Stimulated activated CD4-positive, alpha-beta T cell treated with anti-CD3 and anti-CD28 coated beads, Interleukin-1b, Interleukin-23, amount 100 ng/mL, for 24 hours (primary cell): ENCODE data around the gene SEPHS2.
A peak's percentile ranks its signal among the peaks of the same experiment; 100 is the strongest.
"Not testable (repeated sequence)": the region's sequence is repeated elsewhere in the genome, so short reads cannot be mapped to it uniquely, and the experiment has no call there.

ENCODE experiments used
- DNase-seq, 4 experiments: peaks; one replicate each; pipeline ENCODE4 v3.0.0-alpha.2; 2020; ENCODE audit warnings: low read depth in 4 of 4, low spot score in 1 of 4

Gene SEPHS2

DNA sequence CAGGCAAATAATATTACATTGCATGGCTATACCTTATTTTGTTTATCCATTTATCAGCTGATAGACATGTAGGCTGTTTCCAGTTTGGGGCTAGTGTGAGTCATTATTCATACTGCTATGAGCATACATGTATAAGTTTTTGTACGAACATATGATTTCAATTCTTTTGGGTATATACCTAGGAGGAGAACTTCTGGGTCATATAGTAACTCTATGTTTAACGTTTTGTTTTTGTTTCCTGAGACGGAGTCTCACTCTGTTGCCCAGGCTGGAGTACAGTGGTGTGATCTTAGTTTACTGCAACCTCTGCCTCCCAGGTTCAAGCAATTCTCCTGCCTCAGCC is 24.5 kb upstream of the SEPHS2 start:
- no peak for DNase-seq

GRCh38 chr16:30464078-30464477 is 18.4 kb upstream of the SEPHS2 start:
- DNase-seq: no peak

- not testable (repeated sequence) for DNase-seq
Observed at GRCh38 chr16:30461426-30461825, 15.8 kb upstream of the SEPHS2 start.

GRCh38 chr16:30459456-30459855 is 13.8 kb upstream of the SEPHS2 start:
- DNase-seq: no peak

DNA sequence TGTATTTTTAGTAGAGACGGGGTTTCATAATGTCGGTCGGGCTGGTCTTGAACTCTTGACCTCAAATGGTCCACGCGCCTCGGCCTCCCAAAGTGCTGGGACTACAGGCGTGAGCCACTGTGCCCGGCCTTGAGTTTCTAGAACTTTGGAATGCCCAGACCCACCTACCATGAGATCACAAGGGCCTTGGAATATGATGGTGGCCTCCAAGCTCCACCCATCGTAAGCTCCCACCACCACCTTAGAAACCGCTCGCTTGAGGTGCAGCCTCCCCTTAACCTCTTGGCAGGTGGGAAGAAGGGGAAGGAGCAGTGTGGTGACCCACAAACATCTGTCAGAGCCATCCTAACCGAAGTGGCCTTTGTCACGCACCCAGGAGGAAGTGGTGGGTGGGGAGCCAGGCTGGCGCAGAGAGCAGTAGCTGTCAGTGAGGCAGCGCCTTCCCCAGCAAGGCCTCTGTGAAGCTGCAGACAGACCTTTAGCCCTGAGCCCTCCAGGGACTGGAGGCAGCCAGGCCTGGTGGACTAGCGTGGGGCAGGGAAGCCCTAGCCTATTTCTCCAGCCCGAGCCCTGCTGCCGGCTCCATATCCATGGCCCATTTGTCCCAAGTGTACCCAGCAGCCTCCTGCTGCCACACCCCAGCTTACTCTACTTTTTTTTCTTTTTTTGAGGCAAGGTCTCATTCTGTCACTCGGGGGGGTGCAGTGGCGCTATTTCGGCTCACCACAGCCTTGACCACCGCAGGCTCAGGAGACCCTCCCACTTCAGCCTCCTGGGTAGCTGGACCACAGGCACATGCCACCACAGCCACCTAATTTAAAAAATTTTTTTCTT is 13.1 kb upstream of the SEPHS2 start:
- DNase-seq: peak; percentile 53 to 85 (median 72)

GRCh38 chr16:30457743-30458560 is 12.3 kb upstream of the SEPHS2 start:
- no peak for DNase-seq

DNA sequence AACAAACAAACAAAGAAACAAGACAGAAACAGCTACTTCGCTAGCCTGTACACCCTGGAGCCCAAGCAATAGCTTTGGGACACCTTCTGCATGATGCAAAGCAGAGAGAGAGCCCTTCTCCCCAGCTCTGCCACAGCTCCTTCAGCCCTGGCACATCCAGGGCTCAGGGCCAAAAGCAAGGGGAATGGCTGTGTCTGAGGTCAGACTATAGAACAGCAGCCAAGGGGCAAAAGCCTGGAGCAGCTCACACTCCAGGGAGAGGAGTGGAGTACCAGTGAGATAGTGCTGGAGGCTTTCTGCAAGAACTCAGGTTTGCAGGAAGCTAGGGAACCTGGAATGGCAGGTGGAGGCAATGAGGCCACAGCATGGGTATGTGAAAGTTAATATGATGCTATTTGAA is 11.6 kb upstream of the SEPHS2 start:
- no peak for DNase-seq

DNA sequence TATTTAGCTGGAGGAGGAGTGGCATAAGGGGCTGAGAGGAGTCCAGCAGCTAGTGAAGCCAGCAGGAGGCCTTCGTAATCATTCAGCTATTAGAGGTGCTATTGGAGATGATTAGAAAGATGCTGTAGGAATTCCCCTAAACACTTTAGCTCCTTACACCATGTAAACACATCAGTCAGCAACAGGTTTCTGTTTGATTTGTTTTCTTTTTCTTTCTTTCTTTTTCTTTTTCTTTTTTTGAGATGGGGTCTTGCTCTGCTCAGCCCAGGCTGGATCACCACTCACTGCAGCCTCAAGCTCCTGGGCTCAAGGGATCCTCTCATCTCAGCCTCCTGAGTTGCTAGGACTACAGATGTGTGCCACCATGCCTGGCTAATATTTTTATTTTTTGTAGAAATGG is 10.6 kb upstream of the SEPHS2 start:
- no peak for DNase-seq

GRCh38 chr16:30452709-30453580 is 7.3 kb upstream of the SEPHS2 start:
- not testable (repeated sequence) for DNase-seq

DNA sequence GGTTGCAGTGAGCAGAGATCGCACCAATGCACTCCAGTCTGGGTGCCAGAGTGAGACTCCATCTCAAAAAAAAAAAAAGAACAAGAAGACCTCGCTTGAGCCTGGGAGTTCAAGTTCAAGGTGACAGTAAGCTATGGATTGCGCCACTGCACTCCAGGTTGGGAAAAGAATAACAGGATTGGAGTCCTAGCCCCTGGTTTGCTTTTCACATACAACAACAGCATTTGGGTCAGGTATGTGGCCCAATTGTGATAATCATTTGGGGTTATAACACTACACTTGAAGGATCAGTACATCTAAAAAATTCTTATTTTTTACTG is 3.4 kb upstream of the SEPHS2 start:
- DNase-seq: no peak

- no peak for DNase-seq
Observed at GRCh38 chr16:30447512-30448226, 2.0 kb upstream of the SEPHS2 start.

DNA sequence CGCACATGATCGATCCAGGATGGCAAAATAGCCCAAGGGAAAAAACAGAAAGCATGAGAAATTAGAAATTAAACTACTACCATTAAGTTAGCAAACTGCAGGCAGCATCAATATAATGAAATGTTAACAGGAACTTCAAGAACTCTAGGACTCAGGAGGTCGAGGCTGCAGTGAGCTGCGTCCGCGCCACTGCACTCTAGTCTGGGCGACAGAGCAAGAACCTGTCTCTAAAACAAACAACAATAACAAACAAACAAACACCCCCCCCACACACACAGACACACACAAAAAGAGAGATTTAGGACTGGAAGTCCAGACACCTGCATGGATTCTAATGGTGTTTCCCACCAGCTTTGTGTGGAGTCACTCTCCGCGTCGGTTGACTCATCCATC is 525 bp upstream of the SEPHS2 start:
- DNase-seq: no peak

DNA sequence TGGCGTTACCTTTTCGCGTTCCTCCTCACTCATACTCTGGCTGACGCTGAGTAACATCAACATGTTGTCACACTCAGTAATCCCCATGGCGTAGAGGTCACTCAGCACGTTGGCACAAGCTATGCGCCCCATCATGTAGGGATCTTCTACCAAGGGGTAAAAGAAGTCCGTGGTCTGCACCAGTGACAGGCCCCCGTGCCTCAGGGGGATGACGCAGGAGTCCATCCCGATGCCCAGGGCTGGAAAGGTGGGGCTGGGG is 596 bp downstream of the SEPHS2 start:
- DNase-seq: no peak

- DNase-seq: no peak
Observed at GRCh38 chr16:30444231-30445148, 1.2 kb downstream of the SEPHS2 start.

DNA sequence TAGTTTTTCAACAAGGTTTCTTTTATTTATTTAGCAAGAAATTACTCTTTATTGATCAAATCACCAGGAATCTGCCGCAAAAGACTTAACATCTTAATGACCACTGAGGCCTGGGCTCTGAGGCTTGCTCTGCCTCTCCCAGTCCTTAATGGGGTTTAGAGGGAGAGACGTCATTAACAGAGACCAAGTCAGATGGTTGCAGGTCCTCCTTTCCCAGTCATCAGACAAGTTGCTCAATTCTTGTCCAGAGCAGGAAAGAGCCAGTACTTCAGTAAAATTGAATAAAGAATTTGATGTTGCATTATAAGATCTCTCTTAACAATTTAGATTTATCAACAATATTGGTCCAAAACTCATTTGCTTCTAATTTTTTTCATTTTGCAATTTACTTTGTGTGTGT is 2.0 kb downstream of the SEPHS2 start:
- no peak for DNase-seq

GRCh38 chr16:30439720-30440348 is 5.8 kb downstream of the SEPHS2 start:
- DNase-seq: no peak

GRCh38 chr16:30438835-30439234 is 6.8 kb downstream of the SEPHS2 start:
- DNase-seq: no peak

DNA sequence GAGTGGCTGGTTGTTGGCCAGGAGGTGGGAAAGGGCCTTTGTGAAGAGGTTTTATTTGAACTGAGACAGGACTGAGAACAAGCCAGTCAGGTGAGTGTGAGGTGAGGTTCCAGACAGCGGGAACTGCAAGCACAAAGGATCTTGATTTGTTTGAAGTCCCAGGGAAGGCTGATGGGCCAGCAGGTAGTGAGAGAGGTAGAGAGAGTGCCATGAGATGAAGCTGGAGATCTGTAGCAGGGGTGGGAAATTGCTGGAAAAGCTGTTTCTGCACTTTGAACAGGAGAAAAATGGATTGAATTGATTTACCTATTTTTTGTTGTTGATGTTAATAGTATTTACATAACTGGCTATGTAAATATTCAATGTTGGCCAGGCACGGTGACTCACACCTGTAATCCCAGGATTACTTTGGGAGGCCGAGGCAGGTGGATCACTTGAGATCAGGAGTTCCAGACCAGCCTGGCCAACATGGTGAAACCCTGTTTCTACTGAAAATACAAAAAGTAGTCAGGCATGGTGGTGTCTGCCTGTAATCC is 8.1 kb downstream of the SEPHS2 start:
- no peak for DNase-seq

GRCh38 chr16:30434852-30435251 is 10.8 kb downstream of the SEPHS2 start:
- peak in 1 of 4 experiments; percentile 73 for DNase-seq
